Mesothelial cell of epicardium (in vitro differentiated cells): Measurements from ENCODE around the gene L1CAM. TPM values are rescaled to one million over a fixed set of nuclear protein-coding genes. Genes with fewer than 3 reads are reported as not detected.

Experiments
- DNase-seq, 2 experiments: peaks; one replicate each; pipeline ENCODE4 v3.0.0; 2021; ENCODE audit warnings: low spot score in 2 of 2; ENCODE audit not compliant: unreplicated experiment in 2 of 2
- H3K27ac Mint-ChIP-seq: 2 replicates; pipeline ENCODE4 v1.8.0; 2021; ENCODE audit warnings: mixed read lengths
- H3K27me3 Mint-ChIP-seq: 2 replicates; pipeline ENCODE4 v1.8.0; 2021; ENCODE audit warnings: low read depth, mixed read lengths
- H3K36me3 Mint-ChIP-seq: 2 replicates; pipeline ENCODE4 v1.8.0; 2021; ENCODE audit warnings: mixed read lengths
- H3K4me1 Mint-ChIP-seq: 2 replicates; pipeline ENCODE4 v1.8.0; 2021; ENCODE audit warnings: mixed read lengths
- H3K4me3 Mint-ChIP-seq: 2 replicates; pipeline ENCODE4 v1.8.0; 2021; ENCODE audit warnings: mild to moderate bottlenecking, moderate library complexity, mixed read lengths
- H3K9me3 Mint-ChIP-seq: 2 replicates; pipeline ENCODE4 v1.8.0; 2021; ENCODE audit warnings: mixed read lengths
- total RNA-seq: library from RNA; stranded (reverse); gene quantifications from 3 replicates; pipeline ENCODE4 v1.2.1, GENCODE V29; 2021
- TF ChIP-seq, protein P1 (sequence below): fragments of 200-600 bp; sonication (generic); IDR thresholded peaks from one replicate; pipeline ENCODE4 v1.5.0; 2021; ENCODE audit warnings: antibody characterized with exemption; ENCODE audit not compliant: unreplicated experiment

Gene L1CAM
- total RNA-seq, 1 donor from 2014 or later, result 2.1 TPM

DNA sequence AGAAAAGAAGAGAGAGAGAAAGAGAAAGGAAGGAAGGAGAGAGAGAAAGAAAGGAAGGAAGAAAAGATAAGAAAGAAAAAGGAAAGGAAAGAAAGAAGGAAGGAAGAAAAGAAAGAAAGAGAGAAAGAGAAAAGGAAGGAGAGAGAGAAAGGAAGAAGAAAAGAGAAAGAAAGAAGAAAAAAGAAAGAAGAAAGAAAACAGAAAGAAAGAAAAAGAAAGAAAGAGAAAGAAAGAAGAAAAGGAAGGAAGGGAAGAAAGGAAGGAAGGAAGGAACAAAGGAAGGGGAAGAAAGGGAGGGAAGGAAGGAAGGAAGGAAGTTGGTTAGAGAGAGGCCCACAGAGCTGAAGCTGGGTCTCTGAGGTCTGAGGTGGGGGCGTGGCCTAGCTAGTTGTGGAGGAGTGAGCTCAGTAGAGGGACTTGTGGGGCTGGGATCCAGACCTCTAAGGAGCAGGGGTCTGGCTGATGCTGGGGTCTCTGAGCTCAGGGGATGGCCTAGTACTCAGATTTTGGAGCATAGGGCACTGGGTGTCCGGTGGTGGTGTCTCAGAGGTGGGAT lies 28.5 kb downstream of the L1CAM start:
- no peaks in the 10 kb centered on the region for H3K4me1 Mint-ChIP-seq
- H3K36me3 Mint-ChIP-seq, result no peaks in the 10 kb centered on the region
- no peak overlapping the region for H3K27ac Mint-ChIP-seq
- peaks cover 32% of the 10 kb centered on the region for H3K27me3 Mint-ChIP-seq
- DNase-seq, result no peak
- H3K9me3 Mint-ChIP-seq, result peaks cover 5% of the 10 kb centered on the region
- no peak overlapping the region for H3K4me3 Mint-ChIP-seq
- TF ChIP-seq, protein P1, sequence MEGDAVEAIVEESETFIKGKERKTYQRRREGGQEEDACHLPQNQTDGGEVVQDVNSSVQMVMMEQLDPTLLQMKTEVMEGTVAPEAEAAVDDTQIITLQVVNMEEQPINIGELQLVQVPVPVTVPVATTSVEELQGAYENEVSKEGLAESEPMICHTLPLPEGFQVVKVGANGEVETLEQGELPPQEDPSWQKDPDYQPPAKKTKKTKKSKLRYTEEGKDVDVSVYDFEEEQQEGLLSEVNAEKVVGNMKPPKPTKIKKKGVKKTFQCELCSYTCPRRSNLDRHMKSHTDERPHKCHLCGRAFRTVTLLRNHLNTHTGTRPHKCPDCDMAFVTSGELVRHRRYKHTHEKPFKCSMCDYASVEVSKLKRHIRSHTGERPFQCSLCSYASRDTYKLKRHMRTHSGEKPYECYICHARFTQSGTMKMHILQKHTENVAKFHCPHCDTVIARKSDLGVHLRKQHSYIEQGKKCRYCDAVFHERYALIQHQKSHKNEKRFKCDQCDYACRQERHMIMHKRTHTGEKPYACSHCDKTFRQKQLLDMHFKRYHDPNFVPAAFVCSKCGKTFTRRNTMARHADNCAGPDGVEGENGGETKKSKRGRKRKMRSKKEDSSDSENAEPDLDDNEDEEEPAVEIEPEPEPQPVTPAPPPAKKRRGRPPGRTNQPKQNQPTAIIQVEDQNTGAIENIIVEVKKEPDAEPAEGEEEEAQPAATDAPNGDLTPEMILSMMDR, result no peak

DNA sequence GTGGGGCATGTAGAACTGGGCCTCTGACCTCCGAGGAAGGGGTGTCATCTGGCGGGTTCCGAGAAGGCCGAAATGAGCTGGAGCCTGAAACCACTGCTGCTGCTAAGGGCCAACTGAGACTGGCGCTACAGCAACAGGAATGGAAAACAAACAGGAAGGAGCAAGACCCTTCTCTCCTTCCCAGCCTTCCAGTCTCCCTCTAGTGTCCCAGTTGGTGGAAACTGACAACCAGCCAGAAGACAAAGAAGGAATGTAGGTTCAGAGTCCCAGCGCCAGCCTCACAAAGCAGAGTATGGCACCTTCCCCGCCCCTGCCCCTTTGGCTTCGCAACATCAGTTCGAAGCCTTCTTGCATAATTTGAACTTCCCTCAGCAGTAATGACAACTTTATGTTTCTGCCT lies 31.3 kb downstream of the L1CAM start:
- peaks cover 33% of the 10 kb centered on the region for H3K27me3 Mint-ChIP-seq
- no peaks in the 10 kb centered on the region for H3K4me1 Mint-ChIP-seq
- DNase-seq, result no peak
- TF ChIP-seq, protein P1, result no peak
- no peak overlapping the region for H3K27ac Mint-ChIP-seq
- H3K9me3 Mint-ChIP-seq, result peaks cover 9% of the 10 kb centered on the region
- H3K36me3 Mint-ChIP-seq, result no peaks in the 10 kb centered on the region
- no peak overlapping the region for H3K4me3 Mint-ChIP-seq

DNA sequence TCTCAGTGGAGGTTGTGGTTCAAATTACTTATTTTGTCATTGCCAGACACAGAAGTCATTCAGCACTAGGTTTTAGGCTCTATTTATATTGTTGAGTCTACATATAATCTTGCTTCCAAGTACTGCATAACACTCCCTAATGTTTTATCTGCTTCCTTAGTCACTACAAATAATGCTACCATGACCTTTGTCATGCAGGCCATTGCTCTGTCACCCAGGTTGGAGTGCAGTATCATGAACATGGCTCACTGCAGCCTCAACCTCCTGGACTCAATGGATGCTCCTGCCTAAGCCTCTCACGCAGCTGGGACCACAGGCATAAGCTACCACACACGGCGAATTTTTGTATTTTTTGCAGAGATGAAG lies 32.1 kb downstream of the L1CAM start:
- H3K36me3 Mint-ChIP-seq, result no peaks in the 10 kb centered on the region
- no peaks in the 10 kb centered on the region for H3K4me1 Mint-ChIP-seq
- H3K9me3 Mint-ChIP-seq, result peaks cover 9% of the 10 kb centered on the region
- peaks cover 27% of the 10 kb centered on the region for H3K27me3 Mint-ChIP-seq
- H3K27ac Mint-ChIP-seq, result no peak overlapping the region
- no peak for DNase-seq
- TF ChIP-seq, protein P1, result no peak
- no peak overlapping the region for H3K4me3 Mint-ChIP-seq

DNA sequence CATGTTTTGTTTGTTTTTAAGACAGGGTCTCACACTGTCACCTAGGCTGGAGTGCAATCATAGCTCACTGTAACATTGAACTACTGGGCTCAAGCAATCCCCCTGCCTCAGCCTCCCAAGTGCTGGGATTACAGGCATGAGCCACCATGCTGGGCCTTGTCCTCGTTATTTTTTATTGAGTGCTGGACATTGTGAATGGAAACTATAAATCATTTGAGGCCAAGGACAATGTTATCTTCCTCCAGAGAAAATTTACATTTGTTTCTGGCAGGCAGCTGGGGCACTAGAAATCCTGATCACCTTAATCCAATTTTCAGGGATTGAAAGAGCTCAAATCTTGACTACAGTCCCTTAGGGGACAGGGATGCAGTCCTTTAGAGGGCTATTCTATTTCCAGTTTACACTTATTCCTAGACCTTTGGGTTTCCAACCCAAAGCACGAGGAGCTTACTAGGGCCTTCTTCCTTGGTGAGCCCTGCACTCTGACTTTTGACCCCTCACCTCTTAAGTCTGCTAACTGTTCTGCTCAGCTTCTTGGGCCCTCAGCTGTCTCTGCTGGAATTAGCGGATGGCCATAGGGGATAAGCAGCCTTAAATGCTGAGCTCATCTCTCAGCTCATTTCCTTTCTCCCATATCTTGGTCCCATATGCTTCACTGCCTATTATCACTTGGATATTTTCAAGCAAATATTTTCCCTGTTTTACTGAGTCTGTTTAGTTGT lies 32.6 kb downstream of the L1CAM start:
- Mint-ChIP-seq H3K4me3 (no peak overlapping the region), H3K27ac (no peak overlapping the region), H3K27me3 (peaks cover 25% of the 10 kb centered on the region), H3K4me1 (no peaks in the 10 kb centered on the region), H3K36me3 (no peaks in the 10 kb centered on the region), H3K9me3 (peaks cover 10% of the 10 kb centered on the region)
- DNase-seq, result no peak
- TF ChIP-seq, protein P1, result no peak

DNA sequence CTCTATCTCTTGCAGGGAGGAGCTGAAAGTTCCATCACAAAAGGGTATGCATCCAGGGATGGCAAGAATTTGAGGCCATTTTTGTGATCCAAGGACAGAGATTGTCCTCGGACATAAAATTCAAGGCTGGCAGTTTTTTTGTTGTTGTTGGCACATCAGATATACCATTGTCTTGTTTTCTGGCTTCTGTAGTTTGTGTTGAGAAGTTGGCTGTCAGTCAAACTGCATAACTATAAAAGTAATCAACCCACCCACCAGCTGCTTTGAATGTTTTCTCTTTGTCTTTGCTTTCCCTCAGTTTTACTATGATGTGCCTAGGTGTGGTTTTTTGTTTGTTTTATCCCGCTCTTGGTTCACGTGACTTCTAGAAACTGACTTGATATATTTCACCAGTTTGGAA lies 34.0 kb downstream of the L1CAM start:
- Mint-ChIP-seq H3K36me3 (no peaks in the 10 kb centered on the region), H3K27me3 (peaks cover 20% of the 10 kb centered on the region), H3K4me3 (no peak overlapping the region), H3K9me3 (peaks cover 17% of the 10 kb centered on the region), H3K27ac (no peak overlapping the region), H3K4me1 (no peaks in the 10 kb centered on the region)
- DNase-seq, result no peak
- TF ChIP-seq, protein P1, result no peak
